Mononuclear cell (primary cell): ENCODE data around the gene PTPRE. TPM values are rescaled to one million over a fixed set of nuclear protein-coding genes. Genes with fewer than 3 reads are reported as not detected.
"Not testable (repeated sequence)": the region's sequence is repeated elsewhere in the genome, so short reads cannot be mapped to it uniquely, and the experiment has no call there.

Experiments
- H3K27me3 ChIP-seq: 2 replicates; pipeline ENCODE4 v1.6.0; 2011; ENCODE audit warnings: low read length, control low read depth; ENCODE audit not compliant: insufficient read depth
- H3K4me1 ChIP-seq: 2 replicates; pipeline ENCODE4 v1.5.1; 2011; ENCODE audit warnings: mild to moderate bottlenecking, low read length, control low read depth; ENCODE audit not compliant: insufficient read depth
- H3K4me3 ChIP-seq: 2 replicates; pipeline ENCODE4 v1.5.1; 2011; ENCODE audit warnings: mild to moderate bottlenecking, low read length, moderate library complexity
- H3K9me3 ChIP-seq: 2 replicates; pipeline ENCODE4 v1.5.1; 2011; ENCODE audit warnings: low read depth, mild to moderate bottlenecking, control low read depth, low read length
- total RNA-seq: library from RNA; depleted of rRNA; stranded (reverse); fragments of >200 nt; gene quantifications from one replicate; pipeline ENCODE4 v1.2.3, GENCODE V29; 2012

PTPRE gene
- total RNA-seq, 1 donor = 205 TPM

DNA sequence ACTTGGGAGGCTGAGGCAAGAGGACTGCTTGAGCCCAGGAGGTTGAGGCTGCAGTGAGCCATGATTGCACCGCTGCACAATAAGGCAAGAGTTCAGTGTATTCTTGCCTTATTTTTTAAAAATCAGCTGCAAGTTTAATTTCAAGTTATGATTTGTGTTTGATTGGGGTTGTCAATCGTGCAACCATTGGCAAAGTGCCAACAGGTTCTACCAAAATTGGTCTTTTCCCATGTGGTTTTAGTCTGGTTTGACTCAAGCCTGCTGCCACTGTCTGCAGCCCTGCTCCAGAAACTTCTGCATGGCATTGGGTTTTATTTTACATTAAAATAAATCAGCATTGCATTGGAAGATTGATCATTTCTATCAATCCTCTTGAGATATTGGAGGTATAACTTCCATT is 72.7 kb downstream of the PTPRE start:
- H3K4me1 ChIP-seq = peaks cover 47% of the 10 kb centered on the region
- no peaks in the 10 kb centered on the region for H3K9me3 ChIP-seq
- H3K27me3 ChIP-seq = no peaks in the 10 kb centered on the region

DNA sequence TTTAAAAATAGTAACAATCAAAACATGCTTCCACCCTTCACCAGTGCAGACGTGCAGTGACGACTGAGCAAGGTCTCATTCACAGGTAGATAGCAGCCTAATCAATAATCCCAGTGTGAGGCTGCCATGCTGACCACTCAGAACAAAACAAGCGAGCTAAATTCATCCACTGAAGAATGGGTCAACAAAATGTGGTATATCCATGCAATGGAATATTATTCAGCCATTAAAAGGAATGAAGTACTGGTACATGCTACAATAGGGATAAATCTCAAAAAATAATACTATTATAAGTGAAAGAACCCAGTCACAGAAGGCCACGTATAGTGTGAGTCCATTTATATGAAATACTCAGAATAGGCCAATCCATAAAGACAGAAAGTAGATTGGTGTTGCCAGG is 74.0 kb downstream of the PTPRE start:
- no peaks in the 10 kb centered on the region for H3K9me3 ChIP-seq
- H3K4me1 ChIP-seq = peaks cover 41% of the 10 kb centered on the region

More for the DNA sequence above, 72.7 kb downstream of the PTPRE start:
- H3K4me3 ChIP-seq = no peak overlapping the region

DNA sequence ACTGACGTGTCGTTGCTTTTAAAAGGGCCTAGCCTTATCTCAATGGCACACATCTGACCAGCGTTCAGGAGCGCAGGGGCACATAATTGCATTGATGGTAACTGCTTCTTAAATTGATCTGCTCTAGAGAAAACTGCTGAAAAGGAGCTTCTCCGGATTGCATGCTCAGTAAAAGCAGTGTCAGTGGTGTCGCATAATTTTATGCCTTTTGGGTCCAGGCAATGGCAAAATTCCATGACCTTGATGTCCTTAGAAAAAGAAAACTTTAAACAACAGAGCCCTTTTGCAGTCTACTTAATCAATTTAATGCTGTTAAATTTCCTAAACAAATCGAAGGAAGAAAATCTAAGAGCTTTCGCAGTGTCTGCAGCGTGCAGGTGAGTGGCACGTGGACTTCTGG is 75.7 kb downstream of the PTPRE start:
- H3K4me3 ChIP-seq = no peak overlapping the region
- peaks cover 24% of the 10 kb centered on the region for H3K4me1 ChIP-seq
- no peaks in the 10 kb centered on the region for H3K27me3 ChIP-seq
- no peaks in the 10 kb centered on the region for H3K9me3 ChIP-seq

More for the DNA sequence above, 74.0 kb downstream of the PTPRE start:
- Histone ChIP-seq H3K27me3 (no peaks in the 10 kb centered on the region), H3K4me3 (no peak overlapping the region)

DNA sequence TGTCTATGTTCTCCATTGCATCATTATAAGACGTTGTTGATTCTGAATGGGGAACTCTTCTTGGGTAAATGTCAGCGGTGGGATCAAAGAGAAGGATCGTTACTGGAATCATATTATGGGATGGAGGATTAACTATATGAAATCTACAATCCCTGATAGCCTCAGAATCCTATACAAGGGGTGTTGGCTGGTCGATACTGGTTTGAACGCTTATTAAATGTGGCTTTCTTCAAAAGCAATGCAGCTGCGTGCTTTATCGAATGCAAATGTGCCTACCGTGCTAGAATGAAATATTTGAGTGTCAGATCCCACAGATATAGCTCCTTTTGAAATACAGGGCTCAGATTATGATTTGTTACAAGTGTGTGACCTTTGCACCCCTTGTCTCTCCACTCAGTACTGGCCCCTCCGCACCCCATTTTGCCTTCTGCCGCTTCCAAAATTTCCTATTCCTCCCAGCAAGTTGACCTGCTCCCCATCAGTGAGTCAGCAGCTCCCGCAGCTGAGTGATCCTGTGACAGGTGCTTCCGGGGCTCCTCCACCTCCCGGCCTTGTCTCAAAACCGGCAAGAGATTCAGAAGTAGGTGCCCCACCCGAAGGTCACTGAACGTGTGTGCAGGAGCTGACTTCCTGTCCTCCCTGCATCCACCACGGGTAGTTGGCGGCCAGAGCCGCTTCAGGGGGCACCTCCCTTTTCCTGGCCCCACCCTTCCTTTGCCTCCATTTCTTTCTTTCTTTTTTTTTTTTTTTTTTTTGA is 76.6 kb downstream of the PTPRE start:
- Histone ChIP-seq H3K27me3 (no peaks in the 10 kb centered on the region), H3K9me3 (no peaks in the 10 kb centered on the region), H3K4me3 (no peak overlapping the region), H3K4me1 (peaks cover 23% of the 10 kb centered on the region)

DNA sequence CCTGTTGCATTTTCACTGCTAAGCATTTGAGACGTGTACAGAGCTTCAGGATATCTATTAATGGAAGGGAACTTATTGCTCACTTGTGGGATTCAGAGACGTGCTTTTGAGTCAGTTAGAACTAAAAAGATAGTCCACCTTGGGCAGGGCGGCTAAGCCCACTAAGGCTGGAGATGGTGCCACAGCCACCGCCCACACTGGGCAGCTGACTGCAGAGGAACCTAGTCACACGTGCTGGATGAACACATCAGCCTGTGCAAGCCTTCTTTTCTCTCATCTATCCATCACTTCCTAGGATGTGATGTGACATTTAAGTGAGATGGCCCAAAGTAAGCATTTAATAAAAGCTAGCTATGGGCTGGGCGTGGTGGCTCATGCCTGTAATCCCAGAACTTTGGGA is 78.0 kb downstream of the PTPRE start:
- no peaks in the 10 kb centered on the region for H3K9me3 ChIP-seq
- no peaks in the 10 kb centered on the region for H3K27me3 ChIP-seq
- H3K4me3 ChIP-seq = no peak overlapping the region
- H3K4me1 ChIP-seq = peaks cover 18% of the 10 kb centered on the region

DNA sequence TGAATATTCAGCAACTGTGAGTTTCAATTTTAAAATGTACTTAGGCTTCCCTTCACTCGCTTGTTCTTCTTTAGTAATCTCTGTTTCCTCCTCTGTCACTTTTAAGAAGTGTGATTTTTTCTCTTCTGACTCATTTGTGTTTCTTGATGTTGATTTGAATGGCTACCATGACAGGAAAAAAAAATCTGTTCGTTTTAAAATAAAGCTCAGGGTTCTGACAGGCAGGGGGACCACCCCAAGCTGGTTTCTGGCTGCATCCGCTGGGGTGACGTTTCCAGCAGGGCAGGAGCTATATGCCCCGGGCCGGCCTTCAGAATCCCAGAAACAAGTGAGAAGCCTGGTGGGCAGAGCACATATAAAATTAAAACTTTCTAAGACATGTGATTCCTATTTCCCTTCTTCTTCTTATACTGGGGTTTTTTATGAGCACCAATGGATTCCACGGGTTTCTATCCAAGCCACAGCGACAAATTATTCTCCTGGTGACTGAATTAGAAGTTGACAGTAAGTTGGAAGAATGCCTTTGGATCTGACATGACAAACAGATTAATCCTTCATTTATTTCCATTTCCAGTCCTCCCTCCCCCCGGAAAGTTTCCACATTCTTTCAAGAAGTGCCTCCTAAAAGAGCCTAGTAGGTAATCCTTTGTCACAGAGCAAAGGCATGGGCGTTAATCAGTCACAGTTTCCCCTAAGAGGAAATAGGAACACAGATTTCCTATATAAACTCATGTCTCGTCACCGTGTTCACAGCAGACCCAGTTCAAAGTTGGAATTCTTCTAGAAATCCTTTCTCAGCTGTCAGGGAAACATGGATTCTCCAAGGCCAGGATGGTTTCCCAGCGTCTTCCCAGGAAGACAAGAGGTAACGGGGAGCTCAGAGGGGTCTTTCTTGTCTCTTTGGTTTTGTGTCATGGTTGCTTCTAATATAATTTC is 79.9 kb downstream of the PTPRE start:
- H3K27me3 ChIP-seq = peaks cover 2% of the 10 kb centered on the region
- no peak overlapping the region for H3K4me3 ChIP-seq
- H3K4me1 ChIP-seq = peaks cover 37% of the 10 kb centered on the region
- H3K9me3 ChIP-seq = no peaks in the 10 kb centered on the region

DNA sequence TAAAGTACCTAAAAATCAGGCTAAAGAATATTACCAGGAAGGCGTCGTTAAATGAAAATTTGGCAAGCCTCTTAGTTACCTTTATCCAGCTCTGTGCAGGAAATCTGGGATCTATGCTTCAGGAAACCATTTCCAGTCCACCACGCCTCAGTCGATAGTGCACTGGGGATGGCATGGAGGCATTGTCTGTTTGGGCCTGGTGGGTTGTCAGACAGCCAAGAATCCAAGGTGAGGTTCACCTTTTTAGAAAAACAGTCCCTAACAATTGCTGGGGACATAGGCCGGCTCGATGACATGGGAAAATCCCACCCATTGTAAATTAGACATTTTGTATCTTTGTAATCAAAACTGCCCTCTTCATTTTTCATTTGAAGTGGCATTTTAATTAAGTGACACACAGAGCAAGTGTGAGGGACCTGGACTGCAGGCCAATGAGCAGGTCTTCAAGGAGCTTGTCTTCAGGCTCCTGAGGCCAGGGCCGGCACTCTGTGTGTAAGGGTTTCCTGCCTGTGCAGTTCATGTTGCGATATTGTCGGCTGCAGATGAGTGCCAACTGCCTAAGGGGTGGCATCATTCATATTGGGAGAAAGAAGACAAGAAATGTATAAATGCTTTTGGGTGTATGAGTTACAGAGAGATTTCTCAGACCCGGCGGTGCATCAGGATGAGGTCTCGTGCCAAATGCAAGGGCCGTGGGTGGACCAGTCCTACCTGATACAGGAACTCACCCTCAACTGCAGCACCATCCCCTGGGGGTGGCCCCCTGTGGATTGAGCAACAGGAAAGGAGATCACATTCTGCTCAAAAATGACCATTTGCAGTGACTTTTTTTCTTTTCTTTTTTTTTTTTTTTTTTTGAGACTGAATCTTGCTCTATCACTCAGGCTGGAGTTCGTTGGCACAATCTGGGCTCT is 80.8 kb downstream of the PTPRE start:
- peaks cover 38% of the 10 kb centered on the region for H3K4me1 ChIP-seq
- H3K27me3 ChIP-seq = peaks cover 2% of the 10 kb centered on the region
- no peak overlapping the region for H3K4me3 ChIP-seq
- H3K9me3 ChIP-seq = no peaks in the 10 kb centered on the region

DNA sequence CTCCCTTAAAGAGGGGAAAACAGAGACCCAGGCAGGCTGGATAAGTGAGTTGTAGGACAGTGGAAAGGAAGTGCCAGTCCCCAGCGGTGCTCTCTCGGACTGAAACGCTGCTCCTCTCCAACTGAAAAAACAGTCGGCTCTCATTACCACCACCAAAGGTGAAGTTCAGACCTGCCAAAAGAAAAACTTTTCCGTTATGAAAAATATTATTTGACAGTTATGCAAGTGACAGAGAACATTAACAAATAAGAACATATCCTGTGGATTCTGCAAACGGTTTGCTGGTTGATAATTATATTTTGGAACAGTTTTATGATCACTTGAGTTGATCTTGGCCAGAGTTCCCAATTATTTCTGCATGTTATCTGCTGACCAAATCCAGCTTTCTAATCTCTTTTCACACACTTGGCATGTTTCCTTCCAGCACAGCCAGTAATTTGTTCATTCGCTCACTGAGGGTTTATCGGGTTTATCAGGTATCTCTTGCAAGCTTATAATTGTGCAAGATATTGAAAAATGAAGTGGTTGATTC is 82.6 kb downstream of the PTPRE start:
- Histone ChIP-seq H3K27me3 (peaks cover 2% of the 10 kb centered on the region), H3K9me3 (no peaks in the 10 kb centered on the region), H3K4me3 (no peak overlapping the region), H3K4me1 (peaks cover 38% of the 10 kb centered on the region)

DNA sequence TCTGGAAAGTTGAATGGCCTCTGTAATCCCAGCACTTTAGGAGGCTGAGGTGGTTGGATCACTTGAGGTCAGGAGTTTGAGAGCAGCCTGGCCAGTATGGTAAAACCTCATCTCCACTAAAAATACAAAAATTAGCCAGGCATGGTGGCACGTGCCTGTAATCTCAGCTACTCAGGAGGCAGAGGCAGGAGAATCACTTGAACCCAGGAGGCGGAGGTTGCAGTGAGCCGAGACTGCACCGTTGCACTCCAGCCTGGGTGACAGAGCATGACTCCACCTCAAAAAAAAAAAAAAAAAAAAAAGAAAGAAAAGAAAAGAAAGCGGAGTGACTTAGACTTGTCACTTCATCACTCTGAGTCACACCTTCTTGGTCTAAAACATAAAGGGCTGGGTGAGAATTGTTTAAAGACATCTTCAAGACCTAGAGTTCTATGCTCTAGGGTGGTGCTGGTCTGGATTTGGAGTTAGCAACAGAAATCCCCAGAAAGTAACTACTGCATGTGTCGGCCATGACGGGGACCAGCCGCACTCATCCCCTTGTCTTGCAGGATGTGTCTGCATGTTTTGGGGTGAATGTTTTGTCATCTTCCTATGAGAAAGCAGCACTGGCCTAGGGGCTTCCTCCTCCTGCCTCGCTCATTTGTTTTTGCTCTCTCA is 83.4 kb downstream of the PTPRE start:
- H3K27me3 ChIP-seq, H3K9me3 ChIP-seq, H3K4me3 ChIP-seq: not testable (repeated sequence)
- peaks cover 38% of the 10 kb centered on the region for H3K4me1 ChIP-seq

DNA sequence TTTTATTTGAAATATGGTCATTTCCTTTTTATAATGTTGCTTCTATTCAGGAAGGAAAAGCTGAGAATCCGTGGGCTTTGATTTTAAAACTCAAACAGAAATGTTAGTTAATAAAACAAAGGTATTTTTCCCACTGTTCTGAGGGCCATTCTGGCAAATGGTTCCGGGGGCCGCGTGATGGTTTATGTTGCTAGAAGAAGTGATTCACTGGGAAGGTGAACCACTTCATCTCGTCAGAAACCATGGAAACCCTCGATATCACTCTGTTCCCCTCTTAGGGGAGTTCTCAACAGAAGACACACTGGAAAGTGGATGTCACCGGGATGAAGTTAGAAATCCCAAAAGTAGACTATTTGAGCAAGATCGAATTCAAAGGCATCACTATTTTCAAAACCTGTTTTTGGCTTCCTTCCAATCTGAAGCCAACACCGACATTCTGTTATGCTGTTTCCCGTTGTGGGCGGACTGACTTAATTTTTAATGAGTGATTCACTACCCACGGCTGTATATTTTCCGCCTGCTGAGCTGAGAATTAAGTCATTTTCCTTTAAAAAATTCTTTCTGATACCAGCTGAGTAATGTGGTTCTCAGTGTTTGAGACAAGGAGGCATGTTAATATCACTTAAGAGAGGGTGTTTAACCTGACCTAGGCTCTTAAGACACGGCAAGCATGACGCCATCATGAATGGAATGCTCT is 84.1 kb downstream of the PTPRE start:
- Histone ChIP-seq H3K4me1 (peaks cover 38% of the 10 kb centered on the region), H3K9me3 (no peaks in the 10 kb centered on the region), H3K4me3 (no peak overlapping the region), H3K27me3 (peaks cover 2% of the 10 kb centered on the region)

DNA sequence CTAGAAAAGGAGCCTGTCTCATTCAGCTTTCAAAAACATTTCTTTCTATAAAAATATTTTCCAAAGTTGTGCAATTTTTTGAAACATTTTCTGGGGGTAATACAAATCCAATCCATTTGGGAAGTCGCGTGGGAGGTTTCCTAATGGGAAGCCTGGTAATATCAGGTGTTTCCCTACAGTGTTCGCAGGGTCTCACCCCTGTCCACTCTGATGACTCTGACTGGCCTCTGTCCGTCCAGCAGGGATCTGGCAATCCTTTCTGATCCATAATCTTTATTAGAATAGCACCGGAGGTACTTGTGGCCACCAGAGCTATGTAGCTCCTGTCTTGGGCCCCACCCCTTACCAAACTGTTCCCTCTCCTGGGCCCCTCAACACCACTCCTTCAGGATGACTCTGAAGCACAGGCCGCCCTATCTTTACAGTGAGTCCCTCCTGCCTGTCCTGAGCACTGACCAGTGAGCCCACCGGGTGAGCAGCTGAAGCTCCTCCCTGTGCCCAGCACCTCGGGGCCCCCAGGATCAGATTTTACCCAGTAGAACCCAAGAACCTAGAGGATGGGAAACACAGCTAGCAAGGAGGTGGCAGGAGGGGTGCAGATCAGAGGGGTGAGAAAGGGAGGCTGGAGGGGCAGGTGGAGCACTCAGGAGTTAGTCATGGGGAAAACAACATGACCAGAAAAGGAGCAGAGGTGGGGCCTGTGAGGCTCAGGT is 84.8 kb downstream of the PTPRE start:
- peaks cover 2% of the 10 kb centered on the region for H3K27me3 ChIP-seq
- H3K9me3 ChIP-seq = no peaks in the 10 kb centered on the region
- peaks cover 44% of the 10 kb centered on the region for H3K4me1 ChIP-seq
- H3K4me3 ChIP-seq = no peak overlapping the region

DNA sequence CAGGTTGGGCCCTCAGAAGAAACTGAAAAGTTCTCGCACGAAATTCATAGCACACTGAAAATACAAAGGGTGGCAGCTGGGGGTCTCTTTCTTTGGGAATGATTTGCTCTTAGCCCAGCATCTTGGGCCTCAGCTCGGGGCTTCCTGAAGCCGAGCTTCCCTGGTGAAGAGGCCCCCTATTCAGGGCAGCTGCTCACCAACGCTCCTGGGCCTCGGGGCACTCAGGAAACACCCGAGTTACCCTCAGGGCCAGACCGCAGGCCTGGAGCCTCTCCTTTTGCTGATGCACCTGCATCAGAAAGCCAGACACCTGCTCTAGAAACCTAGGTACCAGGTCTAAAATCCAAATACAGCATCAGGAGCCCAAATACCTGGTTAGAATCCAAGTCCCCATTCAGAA is 85.5 kb downstream of the PTPRE start:
- Histone ChIP-seq H3K4me1 (peaks cover 44% of the 10 kb centered on the region), H3K4me3 (no peak overlapping the region), H3K27me3 (peaks cover 2% of the 10 kb centered on the region), H3K9me3 (no peaks in the 10 kb centered on the region)

DNA sequence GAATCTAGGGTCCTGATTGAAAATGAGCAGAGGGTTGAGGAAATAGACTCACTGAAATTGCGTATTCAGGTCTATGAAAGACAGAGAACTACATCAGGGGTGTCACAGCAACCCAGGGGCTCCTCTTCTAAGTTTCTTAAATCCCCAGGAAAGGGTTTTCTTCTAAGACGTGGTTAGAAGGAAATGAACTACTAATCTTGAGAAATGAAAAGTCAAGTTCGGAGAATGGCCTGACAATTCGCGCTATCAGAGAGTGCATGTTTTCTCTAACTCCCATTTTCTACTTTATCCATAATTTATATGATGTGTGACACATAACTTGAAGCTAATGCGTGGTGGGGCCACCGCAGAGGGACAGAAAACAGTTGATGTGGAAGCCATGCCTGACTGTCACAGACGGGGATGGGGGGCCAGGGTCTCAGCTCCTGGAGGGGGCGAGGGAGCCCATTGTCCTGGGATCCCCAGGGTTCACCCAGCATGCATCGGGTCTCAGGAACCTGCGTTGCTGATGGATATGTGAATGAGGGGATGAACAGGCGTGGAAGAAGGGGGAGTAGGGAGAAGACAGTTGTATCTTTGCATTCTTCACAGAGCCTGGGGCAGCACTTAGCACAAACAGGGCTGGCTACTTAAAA is 86.3 kb downstream of the PTPRE start:
- H3K4me1 ChIP-seq = peaks cover 42% of the 10 kb centered on the region
- H3K27me3 ChIP-seq = peaks cover 2% of the 10 kb centered on the region
- H3K9me3 ChIP-seq = no peaks in the 10 kb centered on the region
- no peak overlapping the region for H3K4me3 ChIP-seq
